NOMO-1 (cell line): ENCODE results near the gene C19orf67.

ENCODE experiments used
- DNase-seq, 2 experiments: peaks; one replicate each; lab custom pipeline; 2025; ENCODE audit not compliant: unreplicated experiment in 2 of 2; lab: John Stamatoyannopoulos, UW

The C19orf67 gene

DNA sequence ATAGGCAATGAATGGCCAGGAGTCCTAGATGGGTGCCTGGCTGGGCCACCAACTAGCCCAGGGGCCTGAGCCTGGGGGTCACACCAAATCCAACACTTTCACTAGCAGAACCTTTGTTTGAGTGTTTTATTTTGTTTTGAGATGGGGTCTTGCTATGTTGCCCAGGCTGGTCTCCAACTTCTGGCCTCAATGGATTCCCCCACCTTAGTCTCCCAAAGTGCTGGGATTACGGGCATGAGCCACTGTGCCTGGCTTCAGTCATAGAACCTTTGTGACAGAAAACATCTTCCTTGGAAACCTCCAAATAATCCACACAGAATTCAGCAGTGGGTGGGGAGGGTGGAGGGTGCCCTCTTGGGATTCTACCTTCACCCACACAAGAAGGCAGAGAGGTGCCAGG, 25.9 kb upstream of the C19orf67 start:
- DNase-seq: no peak

DNA sequence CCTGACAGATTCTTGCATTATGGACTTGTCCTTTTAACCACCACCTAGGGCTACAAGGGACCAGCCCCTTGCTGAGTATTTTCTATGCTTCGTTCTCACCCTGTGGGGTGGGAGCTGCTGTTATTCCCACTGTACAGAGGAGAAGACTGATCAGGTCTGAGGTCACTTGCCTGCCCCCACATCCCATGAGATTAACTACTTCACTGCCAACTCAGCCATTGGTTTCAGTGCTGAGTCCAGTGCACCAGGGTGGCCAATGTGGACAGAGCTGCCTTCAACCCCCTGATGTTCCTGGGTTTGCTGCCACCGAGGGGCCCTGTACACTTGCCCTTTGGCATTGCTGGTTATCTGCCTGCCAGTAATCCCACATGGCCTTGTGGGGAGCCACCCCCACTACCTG, 25.1 kb upstream of the C19orf67 start:
- no peak for DNase-seq

DNA sequence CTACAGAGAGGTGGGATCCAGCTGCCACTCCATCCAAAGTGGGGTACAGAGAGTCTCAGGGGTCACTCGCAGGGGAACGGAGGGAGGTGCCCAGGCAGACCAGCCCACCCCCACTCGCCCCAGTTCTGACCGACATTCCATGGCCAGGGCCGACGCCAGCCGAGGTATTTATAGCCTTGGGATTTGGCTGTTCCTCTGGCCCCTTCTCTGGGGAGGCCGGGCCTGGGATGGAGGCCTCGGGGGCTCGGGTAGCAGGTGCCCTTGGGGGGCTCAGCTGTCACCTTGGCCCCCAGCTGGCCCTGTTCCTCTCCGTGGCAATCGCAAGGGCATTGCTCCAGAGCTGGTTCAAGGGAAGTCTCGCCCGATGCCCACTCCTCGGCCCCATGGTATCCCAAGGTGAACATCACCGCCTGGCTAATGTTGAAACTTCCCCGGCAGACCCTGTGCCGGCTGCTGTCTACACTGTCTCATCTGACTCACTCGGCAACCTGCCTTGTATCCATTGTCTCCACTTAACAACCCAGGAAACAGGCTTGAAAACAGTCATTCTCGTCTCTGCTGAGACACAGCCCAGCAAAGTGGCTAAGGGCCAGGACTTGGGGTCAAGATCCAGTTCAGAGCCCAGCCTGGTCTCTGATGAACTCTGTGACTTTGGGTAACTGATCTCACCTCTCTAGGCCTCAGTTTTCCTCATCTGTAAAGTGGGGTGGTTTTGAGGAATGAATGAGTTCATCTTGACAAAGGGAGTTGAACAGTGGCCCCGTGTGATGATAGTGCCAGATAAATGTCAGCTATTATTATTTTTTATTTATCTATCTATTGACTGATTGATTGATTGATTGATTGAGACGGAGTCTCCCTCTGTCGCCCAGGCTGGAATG, 22.2 kb upstream of the C19orf67 start:
- DNase-seq: no peak

DNA sequence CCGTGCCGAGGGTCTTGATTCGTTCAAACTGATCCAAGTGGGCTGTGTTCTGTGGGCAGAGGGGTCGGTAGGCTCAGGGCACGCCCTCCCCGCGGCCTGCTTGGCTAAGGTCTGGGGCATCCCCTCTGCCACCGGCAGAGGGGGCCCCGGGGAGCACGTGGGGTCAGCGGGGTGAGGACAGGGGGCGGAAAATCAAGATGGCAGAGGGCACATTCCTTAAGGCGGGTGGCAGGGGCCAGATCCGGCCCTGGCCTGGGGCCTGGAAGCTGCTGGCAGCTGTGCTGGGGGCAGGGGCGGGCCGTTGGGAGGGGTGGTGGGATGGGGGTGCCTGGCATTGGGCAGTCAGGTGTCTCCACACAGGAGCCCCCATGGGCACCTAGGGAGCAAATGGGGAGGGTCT, 21.3 kb upstream of the C19orf67 start:
- no peak for DNase-seq

DNA sequence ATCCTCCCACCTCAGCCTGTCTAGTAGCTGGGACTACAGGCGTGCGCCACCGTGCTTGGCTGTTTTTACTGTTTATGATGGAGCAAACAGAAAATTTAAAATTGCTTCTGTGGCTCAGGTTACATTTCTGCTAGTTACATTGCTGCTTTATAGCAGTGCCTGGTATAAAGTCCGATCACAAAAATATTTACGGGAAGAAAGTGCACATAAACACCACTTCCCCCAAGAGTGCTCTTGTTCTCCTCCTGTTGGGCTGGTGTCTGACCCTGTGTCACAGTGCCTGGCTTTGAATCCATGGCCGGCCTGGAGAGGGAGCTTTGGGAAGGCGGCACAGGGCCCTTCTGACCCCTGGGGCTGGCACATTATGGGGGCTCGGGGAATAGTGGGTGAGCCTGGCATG, 20.1 kb upstream of the C19orf67 start:
- no peak for DNase-seq

DNA sequence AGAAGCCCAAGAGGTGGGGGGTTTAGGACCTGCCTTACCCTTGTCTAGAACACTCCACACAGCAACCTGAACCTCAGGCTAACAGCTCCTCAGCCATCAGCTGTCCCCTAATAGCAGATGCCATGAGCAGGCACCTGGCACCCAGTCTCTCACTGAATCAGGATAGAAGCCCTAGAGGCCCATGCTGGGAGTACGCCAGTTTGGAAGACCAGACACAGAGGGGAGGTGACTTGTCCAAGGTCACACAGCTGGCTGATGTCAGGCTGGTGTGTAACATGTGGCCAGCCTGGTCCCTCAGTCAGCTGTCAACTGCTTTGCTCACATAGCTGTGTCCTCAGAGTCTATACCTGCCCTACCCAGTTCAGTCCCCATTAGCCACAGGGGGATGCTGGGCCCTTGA, 17.7 kb upstream of the C19orf67 start:
- DNase-seq: no peak

DNA sequence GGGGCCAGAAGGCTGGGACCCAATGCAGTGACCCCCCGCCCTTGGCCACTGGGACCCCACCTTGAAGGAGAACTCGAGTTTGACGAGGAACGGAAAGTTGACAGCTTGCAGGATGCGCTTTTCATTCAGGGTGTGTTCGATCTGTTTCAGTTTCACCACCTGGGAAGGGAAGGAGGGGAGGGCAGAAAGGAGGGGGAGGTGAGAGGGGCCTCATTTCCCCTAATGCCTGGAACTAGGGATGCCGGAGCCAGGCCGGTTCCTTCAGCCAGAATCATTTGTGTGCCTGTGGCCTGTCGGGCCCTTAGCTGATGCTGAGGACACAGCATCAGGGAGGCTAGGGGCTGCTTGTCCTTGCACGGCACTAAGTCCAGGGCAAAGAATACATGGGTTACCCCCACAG, 17.2 kb upstream of the C19orf67 start:
- no peak for DNase-seq

DNA sequence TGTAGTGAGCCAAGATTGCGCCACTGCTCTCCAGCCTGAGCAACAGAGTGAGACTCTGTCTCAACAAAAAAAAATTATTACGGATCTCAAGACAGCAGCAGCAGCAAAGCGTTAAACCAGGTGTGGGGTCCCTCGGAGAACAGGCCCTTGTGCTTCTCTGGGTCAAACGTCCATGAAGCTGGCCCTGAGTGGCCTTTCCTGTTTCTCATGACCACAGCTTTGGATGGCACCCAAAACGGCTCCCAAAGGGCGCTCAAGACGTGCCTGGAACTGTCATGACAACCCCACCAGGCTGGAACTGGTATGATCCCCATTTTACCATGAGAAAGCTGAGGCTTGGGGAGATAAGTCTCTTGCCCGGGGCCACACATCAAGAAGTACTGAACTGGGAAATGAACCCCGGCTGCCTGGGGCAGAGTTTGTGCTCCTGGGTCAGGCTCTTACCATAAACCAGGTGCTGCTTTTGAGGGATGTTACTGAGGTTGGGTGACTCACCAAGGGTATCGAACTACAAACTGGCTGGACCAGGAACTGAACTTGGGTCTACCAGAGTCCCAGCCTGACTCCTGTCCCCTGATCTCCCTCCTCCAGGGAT, 16.6 kb upstream of the C19orf67 start:
- no peak for DNase-seq

DNA sequence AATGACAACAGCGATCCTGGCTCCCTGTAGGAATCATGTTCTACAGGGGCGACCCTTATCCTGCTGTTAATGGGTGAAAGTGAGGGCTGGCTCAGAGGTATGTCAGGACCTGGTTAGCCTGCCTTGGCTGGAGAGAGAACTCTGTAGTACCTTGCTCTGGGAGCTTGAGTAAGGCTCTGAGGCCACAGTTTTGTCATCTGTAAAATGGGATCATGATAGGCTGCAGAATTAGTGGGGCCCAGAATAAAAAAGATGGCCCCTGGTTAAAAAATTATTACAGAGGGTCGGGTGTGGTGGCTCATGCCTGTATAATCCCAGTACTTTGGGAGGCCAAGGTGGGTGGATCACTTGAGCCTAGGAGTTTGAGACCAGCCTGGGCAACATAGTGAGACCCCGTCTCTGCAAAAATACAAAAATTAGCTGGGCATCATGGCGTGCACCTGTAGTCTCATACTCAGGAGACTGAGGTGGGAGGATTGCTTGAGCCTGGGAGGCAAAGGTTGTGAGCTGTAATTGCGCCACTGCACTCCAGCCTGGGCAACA, 15.5 kb upstream of the C19orf67 start:
- no peak for DNase-seq

DNA sequence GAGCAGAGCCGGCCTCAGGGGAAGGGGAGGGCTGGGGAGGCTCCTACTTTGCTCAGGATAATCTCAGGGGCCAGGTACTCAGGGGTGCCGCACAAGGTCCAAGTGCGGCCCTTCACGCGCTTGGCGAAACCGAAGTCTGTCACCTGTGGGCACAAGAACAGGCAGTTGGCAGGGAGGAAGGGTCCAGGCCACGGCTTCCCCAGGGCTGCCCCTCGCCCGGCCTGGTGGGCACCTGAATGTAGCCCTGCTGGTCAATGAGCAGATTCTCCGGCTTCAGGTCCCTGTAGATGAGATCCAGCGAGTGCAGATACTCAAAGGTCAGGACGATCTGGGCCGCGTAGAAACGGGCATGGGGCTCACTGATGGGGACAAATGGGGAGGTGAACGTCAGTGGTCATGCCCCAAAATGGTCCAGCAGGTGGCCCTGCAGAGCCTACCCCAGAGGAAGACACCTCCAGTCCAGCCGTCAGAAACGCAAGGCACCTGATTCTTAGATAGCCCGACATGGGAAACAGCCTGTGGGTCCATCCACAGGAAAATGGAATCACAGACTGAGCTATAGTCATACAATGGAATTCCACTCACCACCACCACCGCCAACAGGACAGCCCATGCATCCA, 12.1 kb upstream of the C19orf67 start:
- DNase-seq: no peak

DNA sequence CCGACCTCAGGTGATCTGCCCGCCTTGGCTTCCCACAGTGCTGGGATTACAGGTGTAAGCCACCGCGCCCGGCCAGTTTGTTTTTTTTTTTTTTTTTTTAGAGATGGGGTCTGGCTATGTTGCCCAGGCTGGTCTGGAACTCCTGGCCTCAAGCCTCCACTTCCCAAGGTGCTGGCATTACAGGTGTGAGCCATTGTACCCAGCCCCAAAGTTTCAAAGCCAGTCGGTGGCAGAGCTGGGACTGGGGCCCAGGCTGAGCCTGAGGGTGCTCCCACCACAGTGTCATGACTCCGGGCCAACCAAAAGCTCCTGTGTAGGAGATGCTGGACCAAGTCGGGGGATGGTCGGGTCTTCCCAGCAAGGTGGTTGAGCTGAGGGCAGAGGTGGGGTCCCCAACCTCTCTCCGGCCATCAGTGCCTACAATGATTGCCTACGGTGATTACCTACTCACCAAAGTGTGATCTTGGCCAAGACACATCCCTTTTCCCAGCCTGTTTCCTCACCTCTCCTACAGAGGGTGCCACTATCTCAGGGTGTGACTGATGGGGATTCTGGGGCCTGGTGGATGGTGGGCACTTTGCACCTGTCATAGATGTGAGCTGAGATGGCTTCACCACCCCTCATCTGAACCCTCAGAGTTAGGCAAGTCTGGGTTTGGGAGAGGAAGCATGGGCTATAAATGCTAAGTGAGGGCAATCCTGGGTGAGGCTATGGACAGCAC, 10.8 kb upstream of the C19orf67 start:
- DNase-seq: no peak

DNA sequence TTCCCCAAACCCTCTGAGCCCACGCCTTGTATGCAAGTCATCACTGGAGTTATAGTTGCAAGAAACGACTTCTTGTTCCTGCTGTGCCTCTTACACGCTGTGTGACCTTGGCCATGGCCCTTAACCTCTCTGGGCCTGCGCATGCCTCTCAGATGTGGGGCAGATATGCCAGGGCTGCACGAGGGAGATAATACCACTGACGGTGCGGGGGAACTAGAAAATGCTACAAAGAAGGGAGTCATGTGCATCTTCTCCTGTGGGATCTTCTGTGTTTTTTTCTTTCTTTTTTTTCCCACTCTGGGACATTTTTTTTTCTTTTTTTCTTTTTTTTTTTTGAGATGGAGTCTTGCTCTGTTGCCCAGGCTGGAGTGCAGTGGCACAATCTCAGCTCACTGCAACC, 9.3 kb upstream of the C19orf67 start:
- no peak for DNase-seq

DNA sequence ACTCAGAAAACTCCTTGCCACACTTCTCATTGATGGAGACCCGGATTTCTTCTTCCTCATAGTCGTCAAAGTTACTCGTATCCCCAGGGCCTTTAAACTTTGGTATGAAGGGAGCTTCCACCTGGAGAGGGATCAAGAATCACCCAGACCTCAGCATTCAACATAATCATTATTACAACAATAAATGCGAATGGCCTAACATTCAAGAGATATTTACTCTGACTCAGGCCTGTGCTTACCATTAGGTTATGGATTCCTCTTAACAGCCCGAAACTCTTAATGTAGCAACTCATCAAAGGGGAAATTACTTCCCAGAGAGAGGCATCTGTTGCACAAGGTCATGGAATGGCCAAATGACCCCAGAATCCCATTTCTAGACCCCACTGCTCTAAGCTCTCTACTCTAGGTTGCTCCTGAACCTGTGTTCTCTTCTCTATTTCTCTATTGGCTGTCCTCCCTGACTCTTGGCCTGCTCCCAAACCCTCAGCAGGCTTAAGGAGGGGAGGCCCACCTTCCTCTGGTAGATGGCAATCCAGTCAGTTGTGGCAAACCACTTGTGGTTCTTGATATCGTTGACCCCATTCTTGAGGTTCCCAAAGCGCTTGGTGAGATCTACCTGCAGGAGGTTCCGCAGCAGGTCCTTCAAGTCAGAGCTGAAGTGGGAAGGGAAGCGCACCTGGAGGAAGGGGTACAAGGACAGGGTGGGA, 7.7 kb upstream of the C19orf67 start:
- DNase-seq: no peak

DNA sequence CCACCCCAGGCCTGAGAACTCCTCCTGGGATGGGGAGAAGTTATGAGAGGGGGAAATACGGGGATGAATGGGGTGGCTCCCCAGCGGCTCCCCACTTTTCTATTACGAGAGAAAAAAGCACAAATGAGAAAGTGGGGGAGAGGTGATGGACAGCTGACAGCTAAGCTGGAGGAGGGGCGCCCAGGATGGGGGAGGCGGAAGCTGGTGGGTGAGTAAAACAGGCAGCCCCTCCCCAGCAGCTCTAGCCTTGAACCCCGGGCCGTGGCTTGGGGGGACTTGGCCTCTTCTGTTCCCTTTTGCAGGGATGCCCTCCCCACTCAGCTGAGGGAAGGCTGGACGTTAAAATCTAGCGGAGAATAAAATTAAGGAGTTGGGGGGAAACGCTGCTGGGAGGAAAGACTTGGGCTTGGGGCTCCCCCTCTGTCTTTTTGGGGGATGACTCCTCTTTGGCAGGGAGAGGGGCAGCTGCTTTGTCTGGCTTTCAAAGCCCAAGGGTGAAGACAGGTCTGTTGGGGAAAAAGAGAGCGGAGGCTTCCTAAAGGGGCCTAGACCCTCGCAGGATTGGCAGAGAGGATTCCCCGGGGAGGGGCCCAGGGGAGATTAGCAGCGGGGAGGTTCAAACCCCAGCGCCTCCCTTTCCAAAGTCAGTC, 6.4 kb upstream of the C19orf67 start:
- DNase-seq: no peak

DNA sequence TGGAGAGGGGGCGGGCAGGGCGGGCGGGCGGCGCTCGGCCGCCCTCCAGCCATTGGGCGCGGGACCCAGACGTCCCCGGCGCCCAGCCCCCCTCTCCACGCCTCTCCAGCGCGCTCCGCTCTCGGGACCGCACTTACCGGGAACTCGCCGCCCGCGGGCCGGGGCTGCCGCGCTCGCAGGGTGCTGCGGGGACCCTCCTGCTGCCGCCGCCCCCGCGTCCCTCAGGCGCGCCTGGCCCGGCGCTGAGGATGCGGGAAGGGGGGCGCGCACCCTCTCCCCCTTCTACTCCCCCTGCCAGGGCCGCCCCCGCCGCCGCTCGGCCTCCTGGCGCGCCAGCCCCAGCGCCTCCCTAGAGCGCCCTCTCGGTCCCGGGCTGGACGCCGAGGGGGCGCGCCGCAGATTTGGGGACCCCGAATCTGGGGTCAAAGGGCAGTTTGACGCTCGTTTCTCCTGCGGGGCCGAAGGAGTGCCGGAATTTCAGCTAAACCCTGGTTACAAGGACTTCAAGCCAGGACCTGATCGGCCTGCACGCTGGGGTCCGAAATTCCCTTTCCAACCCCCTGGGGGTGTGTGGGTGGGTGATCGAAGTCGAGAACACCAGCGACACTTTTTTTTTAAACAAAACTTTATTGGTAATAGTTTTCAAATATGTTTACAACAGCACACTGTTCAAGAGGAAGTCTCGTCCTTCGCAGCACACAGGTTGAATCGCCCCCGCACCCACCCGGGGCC, 5.7 kb upstream of the C19orf67 start:
- DNase-seq: peak; percentile 82 to 83

DNA sequence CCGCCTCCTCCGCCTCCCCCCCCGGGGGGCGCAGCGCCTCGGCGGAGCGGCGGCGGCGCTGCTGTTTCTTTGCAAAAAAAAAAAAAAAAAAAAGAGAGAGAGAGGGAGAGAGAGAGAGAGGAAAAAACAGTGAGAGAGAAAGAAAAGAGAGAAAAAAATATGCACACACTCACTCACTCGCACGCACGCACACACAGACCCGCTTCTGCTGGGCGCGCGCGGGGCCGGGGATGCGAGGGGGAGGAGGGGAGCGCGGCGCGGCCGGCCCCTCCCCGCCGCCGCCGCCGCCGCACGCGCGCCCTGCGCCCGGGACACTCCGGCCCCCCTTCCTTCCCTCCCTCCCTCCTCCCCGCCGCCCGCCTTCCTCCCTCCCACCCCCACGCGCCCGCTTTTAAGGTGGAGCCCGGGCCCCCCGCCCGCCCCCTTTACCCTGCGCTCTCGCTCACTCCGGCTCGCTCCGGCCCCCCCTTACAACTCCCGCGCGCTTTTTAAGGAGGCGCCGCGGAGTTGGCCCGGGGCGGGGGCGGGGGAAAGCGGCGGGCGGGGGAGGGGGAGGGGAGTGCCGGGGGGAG, 5.0 kb upstream of the C19orf67 start, which contains the start of gene SAMD1:
Gene SAMD1, minus strand, starts transcription at position 243 of the 572 bp plus-strand sequence.
- DNase-seq: peak; percentile 82 to 83

DNA sequence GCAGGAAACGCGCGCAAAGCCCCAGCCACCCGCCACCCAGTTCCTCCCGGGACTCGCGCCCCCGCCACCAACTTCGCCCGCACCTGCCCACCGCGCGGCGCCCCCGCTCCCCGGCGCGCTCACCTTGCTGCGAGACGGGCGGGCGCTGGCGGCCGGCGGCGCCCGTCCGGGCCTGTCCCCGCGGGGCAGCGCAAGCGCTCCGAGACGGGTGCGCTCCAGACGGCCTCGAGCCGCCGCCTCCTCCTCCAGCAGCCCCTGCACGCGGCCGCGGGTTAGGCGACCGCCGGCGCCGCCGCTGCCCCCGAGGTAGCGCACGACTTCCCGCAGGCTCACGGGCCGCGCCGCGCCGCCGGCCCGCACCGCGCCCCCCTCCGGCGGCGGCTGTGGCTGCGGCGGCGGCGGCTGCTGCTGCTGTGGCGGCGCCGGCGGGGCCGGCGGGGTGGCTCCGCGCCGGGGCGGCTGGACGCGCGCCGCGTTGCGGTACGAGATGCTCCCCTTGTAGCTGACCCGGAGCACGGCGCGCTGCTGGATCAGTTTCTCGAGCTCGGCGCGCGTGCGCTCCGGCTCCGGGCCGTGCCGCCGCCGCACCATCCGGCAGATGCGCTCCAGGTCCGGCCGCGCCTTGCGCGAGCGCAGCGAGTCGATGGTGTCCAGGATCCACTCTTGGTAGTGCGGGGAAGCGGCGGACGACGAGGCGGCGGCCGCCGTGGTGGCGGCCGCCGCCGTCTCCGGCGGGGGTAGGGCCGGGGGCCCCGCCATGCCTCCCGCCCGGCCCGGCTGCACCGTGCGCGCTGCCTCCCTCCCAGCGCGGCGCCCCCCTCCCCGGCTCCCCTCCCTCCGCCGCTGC, 4.3 kb upstream of the C19orf67 start:
- DNase-seq: peak; percentile 35 to 61

DNA sequence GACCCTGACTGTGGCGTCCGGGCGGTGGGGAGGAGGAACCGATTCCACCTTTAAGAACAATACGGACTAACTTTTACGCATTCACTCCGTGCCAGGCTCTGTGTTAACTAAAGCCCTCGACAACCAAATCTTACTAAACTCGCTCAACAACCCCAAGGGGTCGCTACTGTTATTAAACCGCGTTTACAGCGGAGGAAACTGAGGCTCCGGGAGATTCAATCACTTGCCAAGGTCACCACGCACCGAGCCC, 3.8 kb upstream of the C19orf67 start:
- DNase-seq: peak in 1 of 2 experiments; percentile 20
